HepG2 (cell line): ENCODE results near the gene ARIH2. TPM values are rescaled to one million over a fixed set of nuclear protein-coding genes. Genes with fewer than 3 reads are reported as not detected.

ENCODE experiments used
- ATF7 ChIP-seq, 2 experiments: fragments of 450-650 bp in 1 of 2; sonication (generic) in 1 of 2; formaldehyde crosslinking in 1 of 2; IDR thresholded peaks; 2 replicates each; pipeline versions ENCODE4 v1.4.0 to v1.6.1; 2016 to 2020; ENCODE audit warnings: antibody characterized with exemption in 1 of 2, mild to moderate bottlenecking in 1 of 2, missing genetic modification reagents in 1 of 2
- FOXM1 ChIP-seq: sonication (generic); formaldehyde crosslinking; IDR thresholded peaks from 2 replicates; pipeline ENCODE4 v1.5.0; 2020; ENCODE audit warnings: missing genetic modification reagents
- FOXP1 ChIP-seq, 2 experiments: fragments of 450-650 bp in 1 of 2; IDR thresholded peaks; 2 replicates each; pipeline ENCODE4 v1.6.1; 2017 to 2018; ENCODE audit warnings: antibody characterized with exemption in 1 of 2
- NPAS2 ChIP-seq: sonication (generic); formaldehyde crosslinking; IDR thresholded peaks from 2 replicates; pipeline ENCODE4 v1.8.0; 2022; ENCODE audit warnings: mild to moderate bottlenecking, missing genetic modification reagents, borderline replicate concordance
- POLR2AphosphoS5 ChIP-seq: IDR thresholded peaks from 2 replicates; pipeline ENCODE4 v1.6.1; 2012; ENCODE audit warnings: low read depth, low read length
- RFXAP ChIP-seq: sonication (generic); formaldehyde crosslinking; IDR thresholded peaks from 2 replicates; pipeline ENCODE4 v1.4.0; 2020; ENCODE audit warnings: missing genetic modification reagents, borderline replicate concordance
- THYN1 ChIP-seq: sonication (generic); formaldehyde crosslinking; IDR thresholded peaks from 2 replicates; pipeline ENCODE4 v1.8.1; 2023; ENCODE audit warnings: low read depth, mild to moderate bottlenecking, moderate library complexity, missing genetic modification reagents, borderline replicate concordance
- ZFP82 ChIP-seq: sonication (generic); formaldehyde crosslinking; IDR thresholded peaks from 2 replicates; pipeline ENCODE4 v1.5.1; 2020; ENCODE audit warnings: mild to moderate bottlenecking, missing genetic modification reagents, borderline replicate concordance
- ZNF20 ChIP-seq: sonication (generic); formaldehyde crosslinking; IDR thresholded peaks from 2 replicates; pipeline ENCODE4 v1.4.0; 2020; ENCODE audit warnings: mild to moderate bottlenecking, moderate library complexity, missing genetic modification reagents
- ZNF335 ChIP-seq: sonication (generic); formaldehyde crosslinking; IDR thresholded peaks from 2 replicates; pipeline ENCODE4 v1.4.0; 2020; ENCODE audit warnings: missing genetic modification reagents
- ZNF430 ChIP-seq: sonication (generic); formaldehyde crosslinking; IDR thresholded peaks from 2 replicates; pipeline ENCODE4 v1.9.0; 2021; ENCODE audit warnings: mild to moderate bottlenecking, missing genetic modification reagents
- ZNF746 ChIP-seq: sonication (generic); formaldehyde crosslinking; IDR thresholded peaks from 2 replicates; pipeline ENCODE4 v1.8.0; 2022; ENCODE audit warnings: mild to moderate bottlenecking, missing genetic modification reagents
- polyA plus RNA-seq, 8 experiments: library from polyadenylated mRNA; depleted of rRNA in 3 of 8; stranded (reverse) in 7 of 8; unstranded in 1 of 8; fragments of >200 nt; fragmentation: Illumina TruSeq in 4 of 8; extraction: Trizol in 4 of 8; gene quantifications; 2 replicates each; pipeline versions ENCODE4 v1.2.1 to v1.2.3, GENCODE V29; 2011 to 2016; ENCODE audit warnings: low read depth in 4 of 8, missing spikeins in 1 of 8, mixed read lengths in 1 of 8; ENCODE audit not compliant: insufficient read depth in 1 of 8
- total RNA-seq, 5 experiments: library from RNA; depleted of rRNA; stranded (reverse); fragments of >200 nt; fragmentation: Illumina TruSeq; extraction: Trizol; gene quantifications; 2 replicates each; pipeline ENCODE4 v1.2.3, GENCODE V29; 2016; ENCODE audit warnings: low read depth in 1 of 5
- TF ChIP-seq, protein P1 (sequence below), 2 experiments: IDR thresholded peaks; 2 replicates each; pipeline ENCODE4 v1.6.1; 2011 to 2012; ENCODE audit warnings: low read length in 2 of 2, borderline replicate concordance in 1 of 2, low read depth in 1 of 2, mild to moderate bottlenecking in 1 of 2, moderate library complexity in 1 of 2
- TF ChIP-seq, protein P2 (sequence below): sonication (generic); formaldehyde crosslinking; IDR thresholded peaks from 2 replicates; pipeline ENCODE4 v1.8.1; 2022; ENCODE audit warnings: low read depth, mild to moderate bottlenecking, missing genetic modification reagents
- TF ChIP-seq, protein P3 (sequence below): IDR thresholded peaks from 2 replicates; pipeline ENCODE4 v1.6.1; 2018; ENCODE audit warnings: missing genetic modification reagents, mild to moderate bottlenecking, missing compliant biosample characterization
- TF ChIP-seq, protein P4 (sequence below), 2 experiments: fragments of 450-650 bp in 1 of 2; sonication (generic) in 1 of 2; formaldehyde crosslinking; IDR thresholded peaks; 2 replicates each; pipeline versions ENCODE4 v1.5.0 to v1.8.0; 2020 to 2022; ENCODE audit warnings: mild to moderate bottlenecking in 1 of 2, missing genetic modification reagents in 1 of 2

The ARIH2 gene
- total and polyA plus RNA-seq, 2 of the 13 experiments (the other 11 are each of a cell fraction or from before 2014, with no cell fraction given) = 64.8 to 83.3 TPM

DNA sequence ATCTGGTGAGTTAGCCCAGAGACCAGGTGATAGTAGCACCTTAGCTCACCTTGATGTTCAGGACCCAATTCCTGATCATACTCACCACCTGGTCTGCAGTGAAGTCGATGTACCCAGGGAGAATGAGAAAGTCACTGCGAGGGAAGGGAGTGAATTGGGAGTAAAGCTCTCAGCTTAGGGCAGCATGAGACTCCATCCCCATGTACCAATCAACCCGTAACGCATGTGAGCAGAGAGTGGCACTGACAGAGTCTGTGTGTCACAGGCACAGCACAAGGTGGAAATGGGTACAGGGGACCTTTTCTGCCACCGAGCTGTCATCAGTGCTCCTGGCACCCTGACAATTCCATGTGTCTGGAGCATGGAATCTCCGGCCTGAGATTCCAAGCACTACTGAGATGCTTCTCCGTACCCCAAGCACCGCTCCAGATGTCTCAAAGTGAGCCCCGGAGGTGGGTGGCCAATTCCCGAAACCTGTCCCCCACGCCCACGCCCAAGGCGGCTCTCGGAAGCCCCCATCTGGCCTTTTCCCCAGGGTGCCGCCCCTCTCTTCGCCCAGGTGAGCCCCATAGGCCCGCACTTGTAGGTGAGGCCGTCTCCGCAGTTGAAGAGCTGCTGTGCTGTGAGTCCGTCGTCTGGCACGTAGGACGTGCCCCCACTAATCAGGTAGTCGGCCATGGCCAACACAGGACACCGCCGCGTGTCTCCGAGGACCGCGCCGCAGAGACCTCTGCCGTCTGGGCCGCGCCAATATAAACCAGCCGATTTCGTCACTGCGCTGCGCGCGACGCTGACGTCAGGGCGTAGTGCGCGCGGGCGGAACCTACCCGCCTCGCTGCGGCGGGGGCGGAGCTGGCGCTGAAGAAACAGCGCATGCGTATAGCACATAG is 110.3 kb downstream of the ARIH2 start, which contains the start of gene IMPDH2 (continued):
- TF ChIP-seq, protein P1, sequence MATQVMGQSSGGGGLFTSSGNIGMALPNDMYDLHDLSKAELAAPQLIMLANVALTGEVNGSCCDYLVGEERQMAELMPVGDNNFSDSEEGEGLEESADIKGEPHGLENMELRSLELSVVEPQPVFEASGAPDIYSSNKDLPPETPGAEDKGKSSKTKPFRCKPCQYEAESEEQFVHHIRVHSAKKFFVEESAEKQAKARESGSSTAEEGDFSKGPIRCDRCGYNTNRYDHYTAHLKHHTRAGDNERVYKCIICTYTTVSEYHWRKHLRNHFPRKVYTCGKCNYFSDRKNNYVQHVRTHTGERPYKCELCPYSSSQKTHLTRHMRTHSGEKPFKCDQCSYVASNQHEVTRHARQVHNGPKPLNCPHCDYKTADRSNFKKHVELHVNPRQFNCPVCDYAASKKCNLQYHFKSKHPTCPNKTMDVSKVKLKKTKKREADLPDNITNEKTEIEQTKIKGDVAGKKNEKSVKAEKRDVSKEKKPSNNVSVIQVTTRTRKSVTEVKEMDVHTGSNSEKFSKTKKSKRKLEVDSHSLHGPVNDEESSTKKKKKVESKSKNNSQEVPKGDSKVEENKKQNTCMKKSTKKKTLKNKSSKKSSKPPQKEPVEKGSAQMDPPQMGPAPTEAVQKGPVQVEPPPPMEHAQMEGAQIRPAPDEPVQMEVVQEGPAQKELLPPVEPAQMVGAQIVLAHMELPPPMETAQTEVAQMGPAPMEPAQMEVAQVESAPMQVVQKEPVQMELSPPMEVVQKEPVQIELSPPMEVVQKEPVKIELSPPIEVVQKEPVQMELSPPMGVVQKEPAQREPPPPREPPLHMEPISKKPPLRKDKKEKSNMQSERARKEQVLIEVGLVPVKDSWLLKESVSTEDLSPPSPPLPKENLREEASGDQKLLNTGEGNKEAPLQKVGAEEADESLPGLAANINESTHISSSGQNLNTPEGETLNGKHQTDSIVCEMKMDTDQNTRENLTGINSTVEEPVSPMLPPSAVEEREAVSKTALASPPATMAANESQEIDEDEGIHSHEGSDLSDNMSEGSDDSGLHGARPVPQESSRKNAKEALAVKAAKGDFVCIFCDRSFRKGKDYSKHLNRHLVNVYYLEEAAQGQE (IDR thresholded peaks at IDR 0.05; ENCODE audit: borderline replicate concordance in 1 of 2, low read depth in 1 of 2, low read length in 2 of 2) = peak in 1 of 2 experiments; percentile 38; a peak in 1 of 4 replicates
- no peak for TF ChIP-seq FOXM1 (CRISPR knock-in tag)
- TF ChIP-seq, protein P2, sequence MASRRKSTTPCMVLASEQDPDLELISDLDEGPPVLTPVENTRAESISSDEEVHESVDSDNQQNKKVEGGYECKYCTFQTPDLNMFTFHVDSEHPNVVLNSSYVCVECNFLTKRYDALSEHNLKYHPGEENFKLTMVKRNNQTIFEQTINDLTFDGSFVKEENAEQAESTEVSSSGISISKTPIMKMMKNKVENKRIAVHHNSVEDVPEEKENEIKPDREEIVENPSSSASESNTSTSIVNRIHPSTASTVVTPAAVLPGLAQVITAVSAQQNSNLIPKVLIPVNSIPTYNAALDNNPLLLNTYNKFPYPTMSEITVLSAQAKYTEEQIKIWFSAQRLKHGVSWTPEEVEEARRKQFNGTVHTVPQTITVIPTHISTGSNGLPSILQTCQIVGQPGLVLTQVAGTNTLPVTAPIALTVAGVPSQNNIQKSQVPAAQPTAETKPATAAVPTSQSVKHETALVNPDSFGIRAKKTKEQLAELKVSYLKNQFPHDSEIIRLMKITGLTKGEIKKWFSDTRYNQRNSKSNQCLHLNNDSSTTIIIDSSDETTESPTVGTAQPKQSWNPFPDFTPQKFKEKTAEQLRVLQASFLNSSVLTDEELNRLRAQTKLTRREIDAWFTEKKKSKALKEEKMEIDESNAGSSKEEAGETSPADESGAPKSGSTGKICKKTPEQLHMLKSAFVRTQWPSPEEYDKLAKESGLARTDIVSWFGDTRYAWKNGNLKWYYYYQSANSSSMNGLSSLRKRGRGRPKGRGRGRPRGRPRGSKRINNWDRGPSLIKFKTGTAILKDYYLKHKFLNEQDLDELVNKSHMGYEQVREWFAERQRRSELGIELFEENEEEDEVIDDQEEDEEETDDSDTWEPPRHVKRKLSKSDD (CRISPR knock-in tag) = peak; percentile 91
- TF ChIP-seq ZNF746 = peak; percentile 76
- TF ChIP-seq ZNF335 (CRISPR knock-in tag) = peak; percentile 71; the same call in 1 of the 2 replicates
- no peak for TF ChIP-seq NPAS2
- TF ChIP-seq POLR2AphosphoS5 = peak; percentile 98
- peak; percentile 97 for TF ChIP-seq ZNF430
- peak; percentile 91; the same call in 1 of the 2 replicates for TF ChIP-seq ZFP82 (CRISPR knock-in tag)
- TF ChIP-seq ATF7 (IDR thresholded peaks at IDR 0.05) = peak; percentile 87
- peak; percentile 95 for TF ChIP-seq ATF7 (CRISPR knock-in tag; IDR thresholded peaks at IDR 0.05)
- no peak for TF ChIP-seq ZNF20 (CRISPR knock-in tag)
- no peak for TF ChIP-seq THYN1 (CRISPR knock-in tag)
- TF ChIP-seq RFXAP (CRISPR knock-in tag) = peak; percentile 93
- TF ChIP-seq, protein P3, sequence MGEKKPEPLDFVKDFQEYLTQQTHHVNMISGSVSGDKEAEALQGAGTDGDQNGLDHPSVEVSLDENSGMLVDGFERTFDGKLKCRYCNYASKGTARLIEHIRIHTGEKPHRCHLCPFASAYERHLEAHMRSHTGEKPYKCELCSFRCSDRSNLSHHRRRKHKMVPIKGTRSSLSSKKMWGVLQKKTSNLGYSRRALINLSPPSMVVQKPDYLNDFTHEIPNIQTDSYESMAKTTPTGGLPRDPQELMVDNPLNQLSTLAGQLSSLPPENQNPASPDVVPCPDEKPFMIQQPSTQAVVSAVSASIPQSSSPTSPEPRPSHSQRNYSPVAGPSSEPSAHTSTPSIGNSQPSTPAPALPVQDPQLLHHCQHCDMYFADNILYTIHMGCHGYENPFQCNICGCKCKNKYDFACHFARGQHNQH (CRISPR knock-in tag) = peak; percentile 95
- no peak for TF ChIP-seq FOXP1 (IDR thresholded peaks at IDR 0.05)
- no peak; the same call in 1 of the 2 replicates for TF ChIP-seq FOXP1 (CRISPR knock-in tag; IDR thresholded peaks at IDR 0.05)
- TF ChIP-seq, protein P4, sequence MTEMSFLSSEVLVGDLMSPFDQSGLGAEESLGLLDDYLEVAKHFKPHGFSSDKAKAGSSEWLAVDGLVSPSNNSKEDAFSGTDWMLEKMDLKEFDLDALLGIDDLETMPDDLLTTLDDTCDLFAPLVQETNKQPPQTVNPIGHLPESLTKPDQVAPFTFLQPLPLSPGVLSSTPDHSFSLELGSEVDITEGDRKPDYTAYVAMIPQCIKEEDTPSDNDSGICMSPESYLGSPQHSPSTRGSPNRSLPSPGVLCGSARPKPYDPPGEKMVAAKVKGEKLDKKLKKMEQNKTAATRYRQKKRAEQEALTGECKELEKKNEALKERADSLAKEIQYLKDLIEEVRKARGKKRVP (CRISPR knock-in tag; IDR thresholded peaks at IDR 0.05) = peak in 1 of 2 experiments; percentile 88; a peak in 2 of 4 replicates
